HL-60 (cell line): ENCODE data around the gene ROR2.

Experiments
- DNase-seq, 2 experiments: peaks; one replicate each; pipeline ENCODE4 v3.0.0-alpha.2; 2010 to 2020; ENCODE audit warnings: low read depth in 1 of 2, low spot score in 1 of 2
- H3K27ac ChIP-seq: fragments of 250-450 bp; sonication (Bioruptor Pico); replicated peaks from 2 replicates; pipeline ENCODE4 v1.5.1; 2020; ENCODE audit warnings: mild to moderate bottlenecking, moderate library complexity
- H3K27me3 ChIP-seq: fragments of 250-450 bp; sonication (Bioruptor Pico); 2 replicates; pipeline ENCODE4 v1.5.1; 2021; ENCODE audit warnings: mild to moderate bottlenecking, moderate library complexity; ENCODE audit not compliant: insufficient read depth, poor library complexity, severe bottlenecking
- H3K4me3 ChIP-seq: replicated peaks from 2 replicates; pipeline ENCODE4 v1.5.1; 2011; ENCODE audit warnings: mild to moderate bottlenecking, control low read depth, low read length; ENCODE audit not compliant: insufficient read depth
- CTCF ChIP-seq: IDR thresholded peaks from one replicate; pipeline ENCODE4 v1.5.1; 2011; ENCODE audit warnings: low read length, control low read depth, inconsistent platforms; ENCODE audit not compliant: insufficient read depth
- GABPA ChIP-seq: IDR thresholded peaks from 2 replicates; pipeline ENCODE4 v1.6.1; 2012; ENCODE audit warnings: low read depth
- POLR2AphosphoS5 ChIP-seq: IDR thresholded peaks from 2 replicates; pipeline ENCODE4 v1.6.1; 2012; ENCODE audit warnings: low read depth
- SPI1 ChIP-seq: IDR thresholded peaks from 2 replicates; pipeline ENCODE4 v1.6.1; 2012; ENCODE audit warnings: low read depth, mild to moderate bottlenecking, borderline replicate concordance
- TF ChIP-seq, protein P1 (sequence below): IDR thresholded peaks from 2 replicates; pipeline ENCODE4 v1.6.1; 2012; ENCODE audit warnings: low read depth; ENCODE audit not compliant: insufficient replicate concordance

Gene ROR2

GRCh38 chr9:91782708-91783214, 167.3 kb downstream of the ROR2 start:
- TF ChIP-seq GABPA: no peak
- TF ChIP-seq, protein P1, sequence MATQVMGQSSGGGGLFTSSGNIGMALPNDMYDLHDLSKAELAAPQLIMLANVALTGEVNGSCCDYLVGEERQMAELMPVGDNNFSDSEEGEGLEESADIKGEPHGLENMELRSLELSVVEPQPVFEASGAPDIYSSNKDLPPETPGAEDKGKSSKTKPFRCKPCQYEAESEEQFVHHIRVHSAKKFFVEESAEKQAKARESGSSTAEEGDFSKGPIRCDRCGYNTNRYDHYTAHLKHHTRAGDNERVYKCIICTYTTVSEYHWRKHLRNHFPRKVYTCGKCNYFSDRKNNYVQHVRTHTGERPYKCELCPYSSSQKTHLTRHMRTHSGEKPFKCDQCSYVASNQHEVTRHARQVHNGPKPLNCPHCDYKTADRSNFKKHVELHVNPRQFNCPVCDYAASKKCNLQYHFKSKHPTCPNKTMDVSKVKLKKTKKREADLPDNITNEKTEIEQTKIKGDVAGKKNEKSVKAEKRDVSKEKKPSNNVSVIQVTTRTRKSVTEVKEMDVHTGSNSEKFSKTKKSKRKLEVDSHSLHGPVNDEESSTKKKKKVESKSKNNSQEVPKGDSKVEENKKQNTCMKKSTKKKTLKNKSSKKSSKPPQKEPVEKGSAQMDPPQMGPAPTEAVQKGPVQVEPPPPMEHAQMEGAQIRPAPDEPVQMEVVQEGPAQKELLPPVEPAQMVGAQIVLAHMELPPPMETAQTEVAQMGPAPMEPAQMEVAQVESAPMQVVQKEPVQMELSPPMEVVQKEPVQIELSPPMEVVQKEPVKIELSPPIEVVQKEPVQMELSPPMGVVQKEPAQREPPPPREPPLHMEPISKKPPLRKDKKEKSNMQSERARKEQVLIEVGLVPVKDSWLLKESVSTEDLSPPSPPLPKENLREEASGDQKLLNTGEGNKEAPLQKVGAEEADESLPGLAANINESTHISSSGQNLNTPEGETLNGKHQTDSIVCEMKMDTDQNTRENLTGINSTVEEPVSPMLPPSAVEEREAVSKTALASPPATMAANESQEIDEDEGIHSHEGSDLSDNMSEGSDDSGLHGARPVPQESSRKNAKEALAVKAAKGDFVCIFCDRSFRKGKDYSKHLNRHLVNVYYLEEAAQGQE: no peak
- no peak for DNase-seq
- Histone ChIP-seq H3K27me3 (no peaks in the 10 kb centered on the region), H3K4me3 (no peak overlapping the region), H3K27ac (no peak overlapping the region)

GRCh38 chr9:91781906-91782305, 168.1 kb downstream of the ROR2 start:
- Histone ChIP-seq H3K27me3 (no peaks in the 10 kb centered on the region), H3K4me3 (no peak overlapping the region), H3K27ac (no peak overlapping the region)
- DNase-seq: no peak
- TF ChIP-seq, protein P1: no peak
- TF ChIP-seq POLR2AphosphoS5 (no peak), CTCF (no peak), SPI1 (no peak), GABPA (no peak)

DNA sequence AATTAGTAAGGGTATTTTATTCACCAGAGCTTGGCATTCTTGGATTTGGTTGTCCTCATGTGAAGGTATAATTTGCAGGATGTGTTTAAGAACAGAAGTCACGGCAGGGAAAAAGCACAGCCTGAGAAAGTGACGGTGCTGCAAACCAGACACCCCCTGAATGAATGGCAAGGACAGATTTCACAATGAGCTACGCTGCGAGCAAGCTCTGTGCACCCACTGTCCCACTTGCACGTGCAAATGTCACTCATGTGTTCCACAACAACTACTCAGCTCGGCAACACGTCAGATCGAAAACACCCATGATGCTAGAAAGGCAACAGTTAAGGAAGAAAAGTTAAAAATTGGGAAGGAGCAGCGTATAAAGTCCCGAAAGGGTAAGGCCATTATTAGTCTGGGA, 168.9 kb downstream of the ROR2 start:
- DNase-seq: no peak
- H3K4me3 ChIP-seq: no peak overlapping the region
- no peak overlapping the region for H3K27ac ChIP-seq
- no peaks in the 10 kb centered on the region for H3K27me3 ChIP-seq
- TF ChIP-seq, protein P1: no peak
- TF ChIP-seq SPI1: no peak
- TF ChIP-seq GABPA: no peak
- TF ChIP-seq CTCF: no peak
- no peak for TF ChIP-seq POLR2AphosphoS5
